DND-41 (cell line): ENCODE data around the gene MED25.

Experiments
- CTCF ChIP-seq: IDR thresholded peaks from 2 replicates; pipeline ENCODE4 v1.5.1; 2012; ENCODE audit warnings: borderline replicate concordance, low read length, moderate library complexity, mild to moderate bottlenecking; ENCODE audit not compliant: poor library complexity, severe bottlenecking; ENCODE audit errors: extremely low read depth
- EZH2 ChIP-seq: IDR thresholded peaks from 3 replicates; pipeline ENCODE4 v1.6.1; 2012; ENCODE audit warnings: borderline replicate concordance, low read depth, mild to moderate bottlenecking, moderate library complexity, low read length, inconsistent platforms; ENCODE audit not compliant: severe bottlenecking

- TF ChIP-seq EZH2 (no peak), CTCF (no peak)
These were observed 25.2 kb downstream of the MED25 start for GRCh38 chr19:49843265-49843664.
